H9 (cell line): ENCODE results near the gene DAB1. TPM values are rescaled to one million over a fixed set of nuclear protein-coding genes. Genes with fewer than 3 reads are reported as not detected.

ENCODE experiments used
- DNase-seq: peaks from one replicate; pipeline ENCODE4 v3.0.0-alpha.2; 2017
- H2AFZ ChIP-seq: one replicate; pipeline ENCODE4 v1.6.1; 2013; ENCODE audit warnings: mild to moderate bottlenecking, low read length, control low read depth, moderate library complexity
- H2AK5ac ChIP-seq: 2 replicates; pipeline ENCODE4 v1.6.1; 2013; ENCODE audit warnings: low read length, control low read depth, mixed read lengths; ENCODE audit not compliant: insufficient read length
- H2BK120ac ChIP-seq: one replicate; pipeline ENCODE4 v1.6.1; 2013; ENCODE audit warnings: low read depth, mild to moderate bottlenecking, low read length, control low read depth, inconsistent platforms; ENCODE audit not compliant: poor library complexity, severe bottlenecking
- H2BK12ac ChIP-seq: 2 replicates; pipeline ENCODE4 v1.6.1; 2013; ENCODE audit warnings: low read length, control low read depth, mixed read lengths, low read depth; ENCODE audit not compliant: insufficient read length
- H2BK15ac ChIP-seq: 2 replicates; pipeline ENCODE4 v1.6.1; 2013; ENCODE audit warnings: low read depth, low read length, control low read depth
- H2BK20ac ChIP-seq: one replicate; pipeline ENCODE4 v1.6.1; 2013; ENCODE audit warnings: low read depth, mild to moderate bottlenecking, low read length, control low read depth, inconsistent platforms; ENCODE audit not compliant: poor library complexity, severe bottlenecking
- H2BK5ac ChIP-seq: 2 replicates; pipeline ENCODE4 v1.6.1; 2013; ENCODE audit warnings: low read length, control low read depth, mixed read lengths; ENCODE audit not compliant: insufficient read length
- H3K14ac ChIP-seq: 2 replicates; pipeline ENCODE4 v1.6.1; 2013; ENCODE audit warnings: low read length, control low read depth; ENCODE audit not compliant: insufficient read depth
- H3K18ac ChIP-seq: 2 replicates; pipeline ENCODE4 v1.6.1; 2013; ENCODE audit warnings: low read depth, mild to moderate bottlenecking, mixed read lengths, low read length, control low read depth; ENCODE audit not compliant: insufficient read length
- H3K23ac ChIP-seq: 2 replicates; pipeline ENCODE4 v1.6.1; 2013; ENCODE audit warnings: low read length, control low read depth, mixed read lengths, low read depth; ENCODE audit not compliant: insufficient read length
- H3K23me2 ChIP-seq: 2 replicates; pipeline ENCODE4 v1.6.1; 2013; ENCODE audit warnings: low read depth, mild to moderate bottlenecking, mixed read lengths, low read length, control low read depth; ENCODE audit not compliant: insufficient read length, poor library complexity, severe bottlenecking
- H3K27ac ChIP-seq: 2 replicates; pipeline ENCODE4 v1.5.1; 2013; ENCODE audit warnings: low read length, control low read depth, mixed read lengths, low read depth; ENCODE audit not compliant: insufficient read length
- H3K27me3 ChIP-seq: 2 replicates; pipeline ENCODE4 v1.6.1; 2013; ENCODE audit warnings: low read length, control low read depth, inconsistent platforms; ENCODE audit not compliant: insufficient read depth
- H3K4ac ChIP-seq: 2 replicates; pipeline ENCODE4 v1.6.1; 2013; ENCODE audit warnings: low read depth, mild to moderate bottlenecking, control low read depth, inconsistent platforms, low read length, moderate library complexity
- H3K4me1 ChIP-seq: 2 replicates; pipeline ENCODE4 v1.6.1; 2013; ENCODE audit warnings: low read length, control low read depth, inconsistent platforms; ENCODE audit not compliant: insufficient read depth
- H3K4me2 ChIP-seq: 2 replicates; pipeline ENCODE4 v1.6.1; 2013; ENCODE audit warnings: low read length, control low read depth, mixed read lengths; ENCODE audit not compliant: insufficient read length, insufficient read depth
- H3K56ac ChIP-seq: 2 replicates; pipeline ENCODE4 v1.6.1; 2013; ENCODE audit warnings: low read depth, mild to moderate bottlenecking, mixed read lengths, low read length, control low read depth; ENCODE audit not compliant: insufficient read length
- H3K79me1 ChIP-seq: 2 replicates; pipeline ENCODE4 v1.6.1; 2013; ENCODE audit warnings: low read depth, mild to moderate bottlenecking, moderate library complexity, low read length, control low read depth, inconsistent platforms; ENCODE audit not compliant: insufficient read depth, poor library complexity, severe bottlenecking
- H3K79me2 ChIP-seq: 2 replicates; pipeline ENCODE4 v1.6.1; 2013; ENCODE audit warnings: low read length, control low read depth, inconsistent platforms; ENCODE audit not compliant: insufficient read depth
- H3K9ac ChIP-seq: 2 replicates; pipeline ENCODE4 v1.6.1; 2013; ENCODE audit warnings: low read length, control low read depth, mixed read lengths; ENCODE audit not compliant: insufficient read length; ENCODE audit errors: extremely low read depth
- H3K9me3 ChIP-seq: one replicate; pipeline ENCODE4 v1.6.1; 2013; ENCODE audit warnings: low read depth, low read length, inconsistent platforms; ENCODE audit not compliant: control insufficient read depth
- H3T11ph ChIP-seq: one replicate; pipeline ENCODE4 v1.6.1; 2013; ENCODE audit warnings: mild to moderate bottlenecking, low read length, control low read depth, inconsistent platforms
- H4K20me1 ChIP-seq: one replicate; pipeline ENCODE4 v1.6.1; 2013; ENCODE audit not compliant: control insufficient read depth, insufficient read length, insufficient read depth
- H4K5ac ChIP-seq: 2 replicates; pipeline ENCODE4 v1.6.1; 2013; ENCODE audit warnings: low read depth, mild to moderate bottlenecking, mixed read lengths, low read length, control low read depth; ENCODE audit not compliant: insufficient read length
- H4K8ac ChIP-seq: replicated peaks from 2 replicates; pipeline ENCODE4 v1.6.1; 2013; ENCODE audit warnings: low read length, control low read depth, mixed read lengths, low read depth; ENCODE audit not compliant: insufficient read length
- H4K91ac ChIP-seq: 2 replicates; pipeline ENCODE4 v1.6.1; 2013; ENCODE audit warnings: low read depth, mild to moderate bottlenecking, moderate library complexity, mixed read lengths, low read length, control low read depth; ENCODE audit not compliant: insufficient read length
- H3K27ac Mint-ChIP-seq, 3 experiments: 2 replicates in 2 of 3; 3 replicates in 1 of 3; pipeline ENCODE4 v1.8.0; 2020 to 2021; ENCODE audit warnings: mixed read lengths in 3 of 3, mild to moderate bottlenecking in 1 of 3, moderate library complexity in 1 of 3
- H3K27me3 Mint-ChIP-seq: 2 replicates; pipeline ENCODE4 v1.8.0; 2021; ENCODE audit warnings: low read depth, mild to moderate bottlenecking, moderate library complexity, mixed read lengths
- H3K36me3 Mint-ChIP-seq, 3 experiments: 2 replicates in 2 of 3; 3 replicates in 1 of 3; pipeline ENCODE4 v1.8.0; 2020 to 2021; ENCODE audit warnings: low read depth in 3 of 3, mixed read lengths in 3 of 3; ENCODE audit not compliant: insufficient read depth in 1 of 3
- H3K4me1 Mint-ChIP-seq, 2 experiments: 2 replicates each; pipeline ENCODE4 v1.8.0; 2020; ENCODE audit warnings: mixed read lengths in 2 of 2
- H3K4me3 Mint-ChIP-seq, 2 experiments: 2 replicates in 1 of 2; 3 replicates in 1 of 2; pipeline ENCODE4 v1.8.0; 2020 to 2021; ENCODE audit warnings: mild to moderate bottlenecking in 2 of 2, mixed read lengths in 2 of 2, moderate library complexity in 1 of 2
- H3K9me3 Mint-ChIP-seq, 2 experiments: 2 replicates in 1 of 2; 3 replicates in 1 of 2; pipeline ENCODE4 v1.8.0; 2020; ENCODE audit warnings: mild to moderate bottlenecking in 2 of 2, mixed read lengths in 2 of 2, moderate library complexity in 1 of 2
- WGBS: extraction: QIAGEN DNeasy Blood & Tissue Kit; methylation state at CpG from one replicate; pipeline ENCODE4 v1.1.7; 2013; ENCODE audit warnings: missing lambda C conversion rate, low lambda C conversion rate, mixed read lengths; ENCODE audit not compliant: insufficient read length; ENCODE audit errors: extremely low coverage; 5-methylcytosine and 5-hydroxymethylcytosine counted together
- total RNA-seq: library from RNA; stranded (reverse); gene quantifications from 2 replicates; pipeline ENCODE4 v1.2.1, GENCODE V29; 2021
- TF ChIP-seq, protein P1 (sequence below): fragments of 200-600 bp; sonication (generic); conservative IDR thresholded peaks from 3 replicates; pipeline ENCODE4 v1.8.0; 2021; ENCODE audit warnings: antibody characterized with exemption, mild to moderate bottlenecking

Gene DAB1
- total RNA-seq, 1 experiment from 2014 or later = 9.3 TPM

DNA sequence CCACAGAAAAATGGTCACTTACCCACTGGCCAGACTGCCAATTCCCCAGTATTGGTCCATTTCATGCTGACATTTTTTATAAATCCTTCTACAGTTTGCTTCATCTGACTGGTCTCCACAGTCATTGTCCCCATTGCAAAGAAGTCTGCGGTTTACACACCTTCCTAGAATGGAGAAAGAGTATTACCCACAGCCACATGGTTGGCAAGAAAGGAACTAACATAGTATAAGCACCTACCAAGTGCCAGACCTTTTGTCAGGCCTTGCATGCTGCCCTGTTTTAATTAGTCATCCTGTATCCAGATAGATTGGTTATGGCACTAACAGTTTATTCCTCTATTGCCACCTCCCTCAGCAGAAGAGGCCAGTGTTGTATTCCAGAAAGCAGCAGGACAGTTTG lies 469.2 kb downstream of the DAB1 start:
- Histone ChIP-seq H3K4ac (no peak overlapping the region), H2BK12ac (no peak overlapping the region), H4K91ac (no peak overlapping the region), H3K27ac (no peak overlapping the region), H3K23ac (no peak overlapping the region), H4K5ac (no peak overlapping the region), H2BK20ac (no peak overlapping the region), H3K9me3 (no peaks in the 10 kb centered on the region), H3K14ac (no peak overlapping the region), H3K23me2 (no peaks in the 10 kb centered on the region), H3K79me1 (no peaks in the 10 kb centered on the region), H3K4me2 (no peak overlapping the region), H2BK120ac (no peak overlapping the region), H3K56ac (no peak overlapping the region), H2AK5ac (no peak overlapping the region), H3T11ph (no peak overlapping the region), H3K79me2 (no peaks in the 10 kb centered on the region), H3K9ac (no peak overlapping the region), H4K20me1 (no peaks in the 10 kb centered on the region), H3K4me1 (no peaks in the 10 kb centered on the region), H2BK15ac (no peak overlapping the region), H3K27me3 (no peaks in the 10 kb centered on the region), H2BK5ac (no peak overlapping the region), H4K8ac (no peak overlapping the region), H3K18ac (no peak overlapping the region), H2AFZ (no peak overlapping the region)
- 0 out of 7 replicates have a peak overlapping the region, but pooled peaks of 1 of the 3 experiments have one; percentile 0 for H3K27ac Mint-ChIP-seq
- no peaks in the 10 kb centered on the region for H3K4me1 Mint-ChIP-seq
- TF ChIP-seq, protein P1, sequence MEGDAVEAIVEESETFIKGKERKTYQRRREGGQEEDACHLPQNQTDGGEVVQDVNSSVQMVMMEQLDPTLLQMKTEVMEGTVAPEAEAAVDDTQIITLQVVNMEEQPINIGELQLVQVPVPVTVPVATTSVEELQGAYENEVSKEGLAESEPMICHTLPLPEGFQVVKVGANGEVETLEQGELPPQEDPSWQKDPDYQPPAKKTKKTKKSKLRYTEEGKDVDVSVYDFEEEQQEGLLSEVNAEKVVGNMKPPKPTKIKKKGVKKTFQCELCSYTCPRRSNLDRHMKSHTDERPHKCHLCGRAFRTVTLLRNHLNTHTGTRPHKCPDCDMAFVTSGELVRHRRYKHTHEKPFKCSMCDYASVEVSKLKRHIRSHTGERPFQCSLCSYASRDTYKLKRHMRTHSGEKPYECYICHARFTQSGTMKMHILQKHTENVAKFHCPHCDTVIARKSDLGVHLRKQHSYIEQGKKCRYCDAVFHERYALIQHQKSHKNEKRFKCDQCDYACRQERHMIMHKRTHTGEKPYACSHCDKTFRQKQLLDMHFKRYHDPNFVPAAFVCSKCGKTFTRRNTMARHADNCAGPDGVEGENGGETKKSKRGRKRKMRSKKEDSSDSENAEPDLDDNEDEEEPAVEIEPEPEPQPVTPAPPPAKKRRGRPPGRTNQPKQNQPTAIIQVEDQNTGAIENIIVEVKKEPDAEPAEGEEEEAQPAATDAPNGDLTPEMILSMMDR = no peak
- H3K27me3 Mint-ChIP-seq = peaks cover 12% of the 10 kb centered on the region
- no peak overlapping the region for H3K4me3 Mint-ChIP-seq
- H3K36me3 Mint-ChIP-seq = no peaks in the 10 kb centered on the region
- WGBS = no CpG with 5 or more reads among the region's 1 CpG
- H3K9me3 Mint-ChIP-seq = no peaks in the 10 kb centered on the region
- no peak for DNase-seq
